Mammary epithelial cell (primary cell): ENCODE measurements around the gene KRT16.
"Not testable (repeated sequence)": the region's sequence is repeated elsewhere in the genome, so short reads cannot be mapped to it uniquely, and the experiment has no call there.

Experiments used
- CTCF ChIP-seq, 2 donors: IDR thresholded peaks in 1 of 2; conservative IDR thresholded peaks in 1 of 2; 2 replicates each; pipeline ENCODE4 v1.5.1; 2011 to 2012; ENCODE audit warnings: inconsistent platforms in 2 of 2, low read length in 2 of 2, mild to moderate bottlenecking in 2 of 2, control low read depth in 1 of 2, low read depth in 1 of 2; ENCODE audit not compliant: insufficient read depth in 1 of 2; ENCODE audit errors: extremely low read depth in 1 of 2
- EZH2 ChIP-seq: IDR thresholded peaks from 2 replicates; pipeline ENCODE4 v1.6.1; 2012; ENCODE audit warnings: low read length, inconsistent platforms, borderline replicate concordance

- not testable (repeated sequence) for TF ChIP-seq CTCF (conservative IDR thresholded peaks at IDR 0.05 in 1 of 2, IDR thresholded peaks at IDR 0.05 in 1 of 2; ENCODE audit: extremely low read depth in 1 of 2, insufficient read depth in 1 of 2, low read depth in 1 of 2, low read length in 2 of 2); EZH2
Observed at GRCh38 chr17:41628073-41628370, 15.5 kb upstream of the KRT16 start.
